BJ (cell line): ENCODE data around the gene FLT1. TPM values are rescaled to one million over a fixed set of nuclear protein-coding genes. Genes with fewer than 3 reads are reported as not detected.
A peak's percentile ranks its signal among the peaks of the same experiment; 100 is the strongest.

Experiments used
- CTCF ChIA-PET: fragments of 350-600 bp; formaldehyde crosslinking; extraction: SDS; loops from one replicate; lab custom pipeline; 2021; ENCODE audit warnings: antibody characterized with exemption, inconsistent platforms; lab: Yijun Ruan, JAX
- POLR2A ChIA-PET: fragments of 300-600 bp; sonication (Branson Sonifier 250); formaldehyde crosslinking; extraction: SDS; loops from one replicate; lab custom pipeline; 2021; ENCODE audit warnings: antibody characterized with exemption; lab: Charles Lee
- DNase-seq: peaks from one replicate; pipeline ENCODE4 v3.0.0-alpha.2; 2011; ENCODE audit warnings: low read depth
- H3K27me3 ChIP-seq: 2 replicates; pipeline ENCODE4 v1.6.0; 2011; ENCODE audit warnings: low read length; ENCODE audit not compliant: control insufficient read depth, insufficient read depth
- H3K36me3 ChIP-seq: 2 replicates; pipeline ENCODE4 v1.5.1; 2011; ENCODE audit warnings: low read length; ENCODE audit not compliant: control insufficient read depth, insufficient read depth
- H3K4me3 ChIP-seq: 2 replicates; pipeline ENCODE4 v1.5.1; 2011; ENCODE audit warnings: low read depth, mild to moderate bottlenecking, control low read depth, low read length
- CTCF ChIP-seq: IDR thresholded peaks from 2 replicates; pipeline ENCODE4 v1.5.1; 2011; ENCODE audit warnings: low read depth, mild to moderate bottlenecking, control low read depth, inconsistent platforms, low read length, moderate library complexity; ENCODE audit not compliant: insufficient read depth
- polyA plus RNA-seq: library from polyadenylated mRNA; depleted of rRNA; stranded (reverse); fragments of >200 nt; gene quantifications from 2 replicates; pipeline ENCODE4 v1.2.3, GENCODE V29; 2011

The FLT1 gene
- polyA plus RNA-seq, 1 experiment = 37.8 TPM

- ChIA-PET POLR2A (no interaction called here), CTCF (interaction anchor here (0.5 kb wide), 1 partner anchor 38 kb away, joined by 3 read pairs; no protein-coding TSS in a partner anchor)
- no peak for DNase-seq
- no peak for TF ChIP-seq CTCF
- 0 out of 2 replicates have a peak, but pooled peaks cover 2% of the 10 kb centered on the region for H3K36me3 ChIP-seq
- H3K27me3 ChIP-seq = no peaks in the 10 kb centered on the region
- H3K4me3 ChIP-seq = no peak overlapping the region
Measured at GRCh38 chr13:28327373-28328270, 167.3 kb downstream of the FLT1 start.

- no peak overlapping the region for H3K4me3 ChIP-seq
- CTCF ChIA-PET = interaction anchor here (1.1 to 3.8 kb wide), 7 partner anchors 11 to 330 kb away, joined by 3 to 24 read pairs (median 5); no protein-coding TSS in a partner anchor
Measured at GRCh38 chr13:28326056-28326455, 168.9 kb downstream of the FLT1 start.

DNA sequence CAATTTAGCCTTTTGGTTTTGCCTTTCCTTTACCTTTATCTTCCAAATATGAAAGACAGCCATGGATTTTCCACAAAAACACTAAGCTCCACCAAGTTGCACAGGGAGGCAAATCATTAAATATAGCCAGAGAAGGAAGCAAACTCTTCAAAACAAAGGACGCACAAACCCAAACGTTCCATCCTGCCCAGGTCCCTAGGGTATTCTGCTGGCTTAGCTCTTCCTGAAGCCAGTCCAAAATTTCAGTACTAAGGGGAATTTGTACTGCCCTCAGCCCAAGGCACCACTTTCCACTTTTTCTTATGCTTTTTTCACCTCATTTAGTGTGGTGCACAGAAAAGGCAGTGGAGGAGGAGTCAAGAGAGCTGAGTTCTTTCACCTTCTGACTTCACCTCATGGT is 169.9 kb downstream of the FLT1 start:
- H3K27me3 ChIP-seq = no peaks in the 10 kb centered on the region
- no peak for DNase-seq
- H3K4me3 ChIP-seq = no peak overlapping the region
- 0 out of 2 replicates have a peak, but pooled peaks cover 2% of the 10 kb centered on the region for H3K36me3 ChIP-seq
- no peak for TF ChIP-seq CTCF
- CTCF ChIA-PET = interaction anchor here (0.8 to 3.8 kb wide), 12 partner anchors 12 to 475 kb away, joined by 3 to 24 read pairs (median 4); no protein-coding TSS in a partner anchor
- POLR2A ChIA-PET = no interaction called here

More at GRCh38 chr13:28326056-28326455, 168.9 kb downstream of the FLT1 start:
- POLR2A ChIA-PET = no interaction called here
- Histone ChIP-seq H3K36me3 (0 out of 2 replicates have a peak, but pooled peaks cover 2% of the 10 kb centered on the region), H3K27me3 (no peaks in the 10 kb centered on the region)
- no peak for TF ChIP-seq CTCF
- DNase-seq = no peak

- H3K36me3 ChIP-seq = 0 out of 2 replicates have a peak, but pooled peaks cover 2% of the 10 kb centered on the region
- no peak overlapping the region for H3K4me3 ChIP-seq
- ChIA-PET CTCF (interaction anchor here (0.6 to 3.8 kb wide), 26 partner anchors 8 to 476 kb away, joined by 3 to 24 read pairs (median 4); partner anchors contain the start of gene FLT1), POLR2A (no interaction called here)
- no peak for DNase-seq
- peak; percentile 87 for TF ChIP-seq CTCF
- H3K27me3 ChIP-seq = no peaks in the 10 kb centered on the region
Measured at GRCh38 chr13:28324181-28324789, 170.6 kb downstream of the FLT1 start.
